ENCODE measurements around the gene PRG2. TPM values are rescaled to one million over a fixed set of nuclear protein-coding genes. Genes with fewer than 3 reads are reported as not detected.
A peak's percentile ranks its signal among the peaks of the same experiment; 100 is the strongest.

The PRG2 gene
- total and polyA plus RNA-seq, 2 of the 13 experiments (the other 11 are each of a cell fraction or from before 2014, with no cell fraction given), result not detected

GRCh38 chr11:57349491-57350274, 40.8 kb downstream of the PRG2 start (continued):
- TF ChIP-seq LCORL (IDR thresholded peaks at IDR 0.05) (no peak), LCORL (CRISPR knock-in tag; IDR thresholded peaks at IDR 0.05) (peak; percentile 75), NR2F6 (IDR thresholded peaks at IDR 0.05) (peak; percentile 76), NR2F6 (CRISPR knock-in tag; IDR thresholded peaks at IDR 0.05) (peak; percentile 61), FOXC1 (CRISPR knock-in tag; IDR thresholded peaks at IDR 0.05; ENCODE audit: borderline replicate concordance) (peak; percentile 73; the same call in 1 of the 2 replicates), CAMTA2 (CRISPR knock-in tag; IDR thresholded peaks at IDR 0.05; ENCODE audit: borderline replicate concordance) (peak; percentile 90; the same call in 1 of the 2 replicates), FOXM1 (CRISPR knock-in tag; IDR thresholded peaks at IDR 0.05) (no peak), ZSCAN31 (CRISPR knock-in tag; IDR thresholded peaks at IDR 0.05; ENCODE audit: low read depth) (peak; percentile 51; the same call in 1 of the 2 replicates), ZNF574 (CRISPR knock-in tag; IDR thresholded peaks at IDR 0.05) (peak; percentile 84), ZNF788 (CRISPR knock-in tag; IDR thresholded peaks at IDR 0.05; ENCODE audit: borderline replicate concordance) (peak; percentile 54; the same call in 1 of the 2 replicates), POLR2AphosphoS5 (IDR thresholded peaks at IDR 0.05; ENCODE audit: low read depth, low read length) (no peak), ZNF572 (CRISPR knock-in tag; IDR thresholded peaks at IDR 0.05) (no peak), GFI1 (CRISPR knock-in tag; IDR thresholded peaks at IDR 0.05; ENCODE audit: borderline replicate concordance) (peak; percentile 19; the same call in 1 of the 2 replicates), NR2C2 (CRISPR knock-in tag; IDR thresholded peaks at IDR 0.05; ENCODE audit: borderline replicate concordance) (peak; percentile 79), ZFX (CRISPR knock-in tag; IDR thresholded peaks at IDR 0.05; ENCODE audit: low read depth) (peak; percentile 50; the same call in 1 of the 2 replicates), ZNF737 (CRISPR knock-in tag; IDR thresholded peaks at IDR 0.05; ENCODE audit: borderline replicate concordance) (no peak), PPARG (CRISPR knock-in tag; conservative IDR thresholded peaks at IDR 0.05) (no peak), ZNF10 (CRISPR knock-in tag; IDR thresholded peaks at IDR 0.05; ENCODE audit: borderline replicate concordance, low read depth) (no peak), MTF2 (CRISPR knock-in tag; IDR thresholded peaks at IDR 0.05; ENCODE audit: borderline replicate concordance) (peak; percentile 60; the same call in 1 of the 2 replicates), SP5 (CRISPR knock-in tag; IDR thresholded peaks at IDR 0.05; ENCODE audit: borderline replicate concordance, low read depth) (peak; percentile 61; the same call in 1 of the 2 replicates), ZNF563 (CRISPR knock-in tag; IDR thresholded peaks at IDR 0.05) (no peak), SAP130 (CRISPR knock-in tag; IDR thresholded peaks at IDR 0.05; ENCODE audit: low read depth) (peak; percentile 29; the same call in 1 of the 2 replicates), ZFP82 (CRISPR knock-in tag; IDR thresholded peaks at IDR 0.05; ENCODE audit: borderline replicate concordance) (no peak), PATZ1 (CRISPR knock-in tag; IDR thresholded peaks at IDR 0.05) (peak; percentile 7; the same call in 1 of the 2 replicates), RBM39 (IDR thresholded peaks at IDR 0.05; ENCODE audit: low read depth, low read length, poor library complexity, severe bottlenecking) (peak; percentile 41), TOPORS (CRISPR knock-in tag; IDR thresholded peaks at IDR 0.05) (no peak), SKI (IDR thresholded peaks at IDR 0.05; ENCODE audit: partially characterized antibody) (no peak)
